Hematopoietic multipotent progenitor cell treated with erythropoietin and hydrocortisone succinate and interleukin-3 and kit ligand, for 6 days (in vitro differentiated cells): ENCODE measurements around the gene LACTBL1.

ENCODE experiments used
- DNase-seq: peaks from one replicate; pipeline ENCODE4 v3.0.0-alpha.2; 2015

Gene LACTBL1

GRCh38 chr1:22935433-22935832, 37.2 kb downstream of the LACTBL1 start:
- DNase-seq: peak; percentile 11

- DNase-seq: no peak
Observed at GRCh38 chr1:22932803-22933470, 39.7 kb downstream of the LACTBL1 start.

GRCh38 chr1:22930240-22930912, 42.3 kb downstream of the LACTBL1 start:
- peak; percentile 69 for DNase-seq

- DNase-seq: no peak
Observed at GRCh38 chr1:22925111-22925510, 47.6 kb downstream of the LACTBL1 start.

DNA sequence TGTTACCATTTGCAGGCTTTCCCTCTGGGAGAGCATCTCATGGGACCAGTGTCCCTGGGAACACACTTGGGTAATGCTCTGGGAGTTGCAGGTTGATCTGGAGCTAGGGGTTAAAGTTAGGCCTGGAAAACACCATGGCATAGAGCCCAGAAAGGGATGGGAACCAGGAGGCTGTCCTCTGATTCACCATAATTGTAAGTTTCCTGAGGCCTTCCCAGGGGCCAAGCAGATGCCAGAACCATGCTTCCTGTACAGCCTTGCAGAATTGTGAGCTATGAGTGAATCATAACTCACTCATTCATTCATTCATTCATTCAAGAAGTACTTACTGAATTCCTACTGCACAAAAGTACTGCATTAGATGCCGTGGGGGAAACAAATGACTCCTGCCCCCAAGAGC, 50.0 kb downstream of the LACTBL1 start:
- no peak for DNase-seq

- no peak for DNase-seq
Observed at GRCh38 chr1:22921452-22922126, 51.1 kb downstream of the LACTBL1 start.

GRCh38 chr1:22920734-22921451, 51.8 kb downstream of the LACTBL1 start:
- DNase-seq: no peak

- no peak for DNase-seq
Observed at GRCh38 chr1:22920026-22920733, 52.5 kb downstream of the LACTBL1 start.

GRCh38 chr1:22919341-22920025, 53.2 kb downstream of the LACTBL1 start:
- no peak for DNase-seq

- DNase-seq: no peak
Observed at GRCh38 chr1:22918644-22919043, 54.0 kb downstream of the LACTBL1 start.

DNA sequence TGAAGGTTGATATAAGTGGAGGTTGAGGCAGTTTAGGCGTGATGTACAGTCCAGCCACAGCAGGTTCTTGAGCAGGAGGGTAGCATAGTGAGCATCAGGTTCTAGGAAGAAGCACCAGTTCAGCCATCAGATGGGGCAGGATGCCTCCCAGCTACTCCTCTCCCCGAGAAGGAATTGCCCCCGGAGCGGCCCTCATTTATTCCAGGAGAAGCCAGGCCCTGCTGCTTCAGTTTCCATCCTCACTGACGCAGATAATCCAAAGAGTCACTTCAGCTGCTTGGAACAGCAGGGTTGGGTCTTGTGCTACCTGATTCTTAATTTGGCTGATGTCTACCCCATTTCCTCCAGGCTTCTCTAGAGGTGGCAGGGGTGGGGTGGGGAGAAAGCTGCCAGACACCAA, 54.7 kb downstream of the LACTBL1 start:
- DNase-seq: no peak

DNA sequence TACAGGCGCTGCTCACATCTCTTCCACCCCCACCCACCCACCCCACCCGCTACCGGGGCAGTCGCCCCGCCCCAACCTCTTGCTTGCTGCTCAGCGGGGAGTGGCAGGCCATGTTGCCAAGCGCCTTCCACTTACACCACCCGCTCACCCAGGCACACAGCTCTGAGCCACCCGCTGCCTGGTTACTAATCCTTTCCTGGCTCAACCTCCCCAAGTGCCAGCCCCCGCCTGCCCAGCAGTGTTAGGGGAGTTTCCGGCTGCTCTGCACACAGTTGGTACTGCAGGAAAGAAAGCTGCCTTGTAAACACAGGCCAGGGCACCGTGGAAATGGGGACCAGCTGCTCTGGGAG, 56.2 kb downstream of the LACTBL1 start:
- peak; percentile 7 for DNase-seq

- DNase-seq: no peak
Observed at GRCh38 chr1:22915816-22916470, 56.7 kb downstream of the LACTBL1 start.

DNA sequence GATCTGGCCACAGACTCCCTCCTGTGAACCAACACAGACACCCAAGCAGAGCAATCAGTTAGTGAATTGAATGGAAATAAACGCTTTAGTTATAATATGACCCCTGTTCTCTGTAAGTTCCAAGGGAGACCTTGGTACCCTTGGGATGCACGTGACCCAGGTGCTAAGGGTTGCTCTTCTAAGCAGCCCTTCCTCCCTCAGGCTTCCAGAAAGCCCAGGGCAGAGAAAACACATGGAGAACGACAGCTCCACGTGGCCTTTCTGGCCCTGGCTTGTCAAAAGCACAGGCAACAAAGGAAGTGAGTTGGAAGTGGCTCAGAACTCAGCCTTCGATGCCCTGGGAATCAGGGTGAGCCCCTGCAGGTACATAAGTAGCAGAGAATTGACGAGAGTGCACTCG, 57.4 kb downstream of the LACTBL1 start:
- no peak for DNase-seq

DNA sequence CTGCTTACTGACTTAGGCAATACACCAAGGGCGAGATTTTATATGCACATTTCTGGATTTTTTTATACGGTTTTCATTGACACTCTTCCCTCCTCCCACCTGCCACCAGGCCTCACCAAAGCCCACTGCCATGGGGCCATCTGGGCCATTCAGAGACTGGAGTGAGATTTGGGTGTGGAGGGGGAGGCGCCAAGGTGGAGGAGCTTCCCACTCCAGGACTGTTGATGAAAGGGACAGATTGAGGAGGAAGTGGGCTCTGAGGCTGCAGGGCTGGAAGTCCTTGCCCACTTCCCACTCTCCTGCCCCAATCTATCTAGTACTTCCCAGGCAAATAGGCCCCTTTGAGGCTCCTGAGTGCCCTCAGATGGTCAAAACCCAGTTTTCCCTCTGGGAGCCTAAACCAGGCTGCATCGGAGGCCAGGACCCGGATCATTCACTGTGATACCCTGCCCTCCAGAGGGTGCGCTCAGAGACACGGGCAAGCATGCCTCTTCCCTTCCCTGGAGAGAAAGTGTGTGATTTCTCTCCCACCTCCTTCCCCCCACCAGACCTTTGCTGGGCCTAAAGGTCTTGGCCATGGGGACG, 57.9 kb downstream of the LACTBL1 start:
- no peak for DNase-seq

DNA sequence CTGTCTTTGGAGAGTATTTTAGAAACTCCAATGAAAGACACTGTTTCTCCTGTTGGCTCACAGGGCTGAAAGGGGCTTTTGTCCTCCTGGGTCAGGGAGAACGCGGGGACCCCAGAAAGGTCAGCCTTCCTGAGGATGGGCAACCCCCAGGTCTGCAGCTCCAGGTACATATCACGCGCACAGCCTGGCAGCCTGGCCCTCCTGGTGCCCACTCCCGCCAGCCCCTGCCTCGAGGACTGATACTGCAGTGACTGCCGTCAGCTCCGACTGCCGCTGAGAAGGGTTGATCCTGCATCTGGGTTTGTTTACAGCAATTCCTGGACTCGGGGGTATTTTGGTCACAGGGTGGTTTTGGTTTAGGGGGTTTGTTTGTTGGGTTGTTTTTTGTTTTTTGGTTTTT, 58.5 kb downstream of the LACTBL1 start:
- DNase-seq: no peak

DNA sequence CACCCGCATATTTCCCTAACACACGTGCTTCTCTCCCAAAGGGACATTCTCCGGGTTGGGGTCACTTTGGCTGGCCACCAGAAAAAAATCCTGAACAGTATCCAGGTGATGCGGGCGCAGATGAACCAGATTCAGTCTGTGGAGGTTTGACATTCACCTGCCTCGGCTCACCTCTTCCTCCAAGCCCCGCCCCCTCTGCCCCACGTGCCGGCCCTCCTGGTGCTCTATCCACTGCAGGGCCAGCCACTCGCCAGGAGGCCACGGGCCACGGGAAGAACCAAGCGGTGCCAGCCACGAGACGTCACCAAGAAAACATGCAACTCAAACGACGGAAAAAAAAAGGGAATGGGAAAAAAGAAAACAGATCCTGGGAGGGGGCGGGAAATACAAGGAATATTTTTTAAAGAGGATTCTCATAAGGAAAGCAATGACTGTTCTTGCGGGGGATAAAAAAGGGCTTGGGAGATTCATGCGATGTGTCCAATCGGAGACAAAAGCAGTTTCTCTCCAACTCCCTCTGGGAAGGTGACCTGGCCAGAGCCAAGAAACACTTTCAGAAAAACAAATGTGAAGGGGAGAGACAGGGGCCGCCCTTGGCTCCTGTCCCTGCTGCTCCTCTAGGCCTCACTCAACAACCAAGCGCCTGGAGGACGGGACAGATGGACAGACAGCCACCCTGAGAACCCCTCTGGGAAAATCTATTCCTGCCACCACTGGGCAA, 59.1 kb downstream of the LACTBL1 start:
- DNase-seq: no peak

DNA sequence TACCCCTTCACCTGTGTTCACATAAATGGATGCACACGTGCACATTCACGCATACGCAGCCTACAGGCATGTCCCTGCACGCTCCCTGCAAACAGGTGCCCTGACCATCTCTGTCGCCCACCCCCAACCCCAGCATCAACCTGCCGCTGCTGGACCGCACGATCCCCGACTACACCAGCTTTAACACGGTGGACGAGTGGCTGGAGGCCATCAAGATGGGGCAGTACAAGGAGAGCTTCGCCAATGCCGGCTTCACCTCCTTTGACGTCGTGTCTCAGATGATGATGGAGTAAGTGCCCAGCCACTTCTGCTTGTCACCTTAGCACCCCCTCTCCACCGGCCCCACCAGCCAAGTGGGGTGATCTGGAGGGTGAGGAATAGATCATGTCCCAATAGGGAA, 60.4 kb downstream of the LACTBL1 start:
- DNase-seq: no peak

- DNase-seq: no peak
Observed at GRCh38 chr1:22910986-22911651, 61.5 kb downstream of the LACTBL1 start.

DNA sequence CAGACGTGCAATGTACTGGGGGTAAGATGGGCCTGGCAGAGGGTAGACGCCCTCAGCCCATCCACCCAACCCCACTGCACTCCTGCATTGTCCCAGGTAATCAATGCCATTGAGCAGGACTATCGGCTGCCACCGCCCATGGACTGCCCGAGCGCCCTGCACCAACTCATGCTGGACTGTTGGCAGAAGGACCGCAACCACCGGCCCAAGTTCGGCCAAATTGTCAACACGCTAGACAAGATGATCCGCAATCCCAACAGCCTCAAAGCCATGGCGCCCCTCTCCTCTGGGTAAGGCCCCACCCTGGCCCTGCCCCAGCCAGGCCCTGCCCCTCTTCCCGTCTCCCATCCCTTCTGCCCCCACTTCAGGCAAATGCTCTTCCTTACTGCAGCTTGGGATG, 62.4 kb downstream of the LACTBL1 start:
- DNase-seq: no peak
